Sigmoid colon (tissue), 4 donors: ENCODE results near the gene TCERG1L.

Experiments used
- CTCF ChIP-seq, 4 experiments: fragments of 450-650 bp in 3 of 4; fragments of 200-600 bp in 1 of 4; IDR thresholded peaks; one replicate each; pipeline ENCODE4 v1.5.1; 2016 to 2019; ENCODE audit warnings: antibody characterized with exemption in 4 of 4, mild to moderate bottlenecking in 3 of 4, moderate library complexity in 2 of 4
- EP300 ChIP-seq, 4 donors: sonication (generic); formaldehyde crosslinking; IDR thresholded peaks; one replicate each; pipeline ENCODE4 v1.6.1; 2017; ENCODE audit warnings: antibody characterized with exemption in 4 of 4
- POLR2A ChIP-seq, 2 donors: fragments of 450-650 bp; IDR thresholded peaks; one replicate each; pipeline ENCODE4 v1.6.1; 2016; ENCODE audit warnings: antibody characterized with exemption in 2 of 2, mild to moderate bottlenecking in 2 of 2, moderate library complexity in 2 of 2
- POLR2AphosphoS5 ChIP-seq, 4 donors: sonication (generic); formaldehyde crosslinking; IDR thresholded peaks; one replicate each; pipeline ENCODE4 v1.6.1; 2017; ENCODE audit warnings: antibody characterized with exemption in 4 of 4

- no peak for TF ChIP-seq CTCF (IDR thresholded peaks at IDR 0.05)
- no peak for TF ChIP-seq POLR2A (IDR thresholded peaks at IDR 0.05)
- TF ChIP-seq POLR2AphosphoS5 (IDR thresholded peaks at IDR 0.05): no peak
- TF ChIP-seq EP300 (IDR thresholded peaks at IDR 0.05): no peak
Observed at GRCh38 chr10:131062621-131063260, 248.8 kb downstream of the TCERG1L start.
